Activated CD4-positive, alpha-beta T cell treated with anti-CD3 and anti-CD28 coated beads for 48 hours (primary cell): Measurements from ENCODE around the gene RASGRP2.
A peak's percentile ranks its signal among the peaks of the same experiment; 100 is the strongest.

Experiments
- DNase-seq: peaks from one replicate; pipeline ENCODE4 v3.0.0-alpha.2; 2020

The RASGRP2 gene

GRCh38 chr11:64770120-64770519 is 26.2 kb upstream of the RASGRP2 start:
- DNase-seq: no peak

DNA sequence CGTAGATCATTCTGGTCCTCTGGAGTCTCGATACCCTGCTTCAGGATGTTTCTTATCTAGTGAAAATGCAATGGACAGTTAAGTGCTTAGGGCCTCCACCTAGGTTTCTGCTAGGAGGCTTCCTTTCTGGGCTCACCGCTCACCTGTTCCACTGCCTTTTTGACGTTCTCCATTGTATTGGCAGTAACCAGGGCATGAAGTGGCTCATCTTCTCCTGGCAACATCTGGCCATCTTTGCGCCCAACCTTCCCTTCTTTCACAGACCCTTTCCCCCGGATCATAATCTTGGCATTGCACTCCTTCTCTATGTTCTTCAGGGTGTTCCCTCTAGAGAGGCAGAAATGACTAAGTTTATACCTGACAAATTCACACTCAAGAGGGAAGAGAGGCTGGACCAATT is 25.3 kb upstream of the RASGRP2 start:
- no peak for DNase-seq

- DNase-seq: no peak
These were observed 24.4 kb upstream of the RASGRP2 start for GRCh38 chr11:64768300-64768694.

DNA sequence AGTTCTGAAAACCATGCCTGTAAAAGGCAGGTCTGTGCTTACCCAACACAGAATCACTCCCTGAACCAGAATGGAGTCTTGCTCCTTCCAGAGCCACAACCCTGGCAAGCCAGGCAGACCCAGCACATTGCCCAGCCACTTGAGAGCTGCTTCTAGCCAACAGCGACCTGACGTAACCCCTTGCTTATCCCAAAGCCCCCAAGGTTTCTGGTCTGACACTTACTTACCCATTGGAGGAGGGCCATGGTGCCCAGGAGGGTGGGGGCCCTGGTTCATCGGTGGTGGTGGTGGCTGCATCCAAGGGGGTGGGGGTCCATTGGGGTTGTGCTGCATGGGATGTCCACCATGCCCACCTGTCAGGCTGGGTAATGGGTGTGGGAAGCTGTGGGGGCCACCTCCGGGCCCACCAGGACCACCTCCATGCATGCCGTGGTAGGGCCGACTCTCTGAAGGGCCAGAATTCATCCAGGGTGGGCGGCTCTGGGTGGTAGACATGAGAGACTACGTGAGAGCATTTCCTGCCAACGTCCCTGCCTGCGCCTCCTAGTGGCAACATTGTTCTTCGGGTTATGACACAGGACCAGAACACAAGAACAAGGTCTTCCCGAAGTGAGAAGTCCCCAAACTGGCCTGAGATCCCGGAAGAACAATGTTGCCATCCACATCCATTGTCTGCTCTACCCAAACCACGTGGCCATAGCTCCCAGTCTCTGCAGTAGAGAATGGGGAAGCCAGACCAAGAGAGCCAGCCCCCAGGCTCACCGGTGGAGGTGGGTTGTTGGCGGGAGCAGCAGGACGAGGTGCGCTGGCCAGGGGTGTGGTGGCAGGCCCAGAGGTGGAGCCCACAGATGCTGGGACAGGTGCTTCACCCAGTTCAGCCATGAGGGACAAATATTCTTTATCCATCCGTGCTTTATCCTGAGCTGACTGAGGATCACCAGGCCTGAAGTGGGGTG is 23.7 kb upstream of the RASGRP2 start:
- peak; percentile 89 for DNase-seq

GRCh38 chr11:64766881-64767280 is 22.9 kb upstream of the RASGRP2 start:
- DNase-seq: no peak

- DNase-seq: no peak
These were observed 22.1 kb upstream of the RASGRP2 start for GRCh38 chr11:64765851-64766665.

DNA sequence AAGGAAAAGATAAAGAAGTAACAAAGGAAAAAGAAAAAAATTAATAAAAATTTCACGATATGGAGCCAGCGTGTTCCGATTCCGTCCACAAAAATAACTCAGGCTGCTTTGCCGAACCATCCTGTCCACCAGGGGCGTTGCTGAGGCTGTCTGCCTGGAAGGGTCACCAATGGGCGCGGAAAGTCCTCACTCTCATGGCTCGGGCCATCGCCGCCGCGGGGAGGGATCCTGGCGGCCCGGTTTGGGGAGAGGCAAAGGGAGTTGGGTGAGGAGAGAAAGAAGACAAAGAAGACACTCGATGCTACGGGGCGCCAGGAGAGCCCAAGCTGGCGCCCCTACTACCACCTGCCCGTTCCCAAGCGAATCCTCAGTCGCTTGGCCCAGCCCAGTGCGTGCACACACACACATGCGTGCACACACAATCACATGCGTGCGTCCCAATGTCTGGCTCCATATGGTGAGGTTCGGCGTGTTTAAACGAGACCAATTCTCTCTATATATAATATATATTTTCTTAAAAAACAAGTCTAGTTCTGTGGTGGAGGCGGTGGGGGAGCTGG is 21.4 kb upstream of the RASGRP2 start:
- DNase-seq: no peak

DNA sequence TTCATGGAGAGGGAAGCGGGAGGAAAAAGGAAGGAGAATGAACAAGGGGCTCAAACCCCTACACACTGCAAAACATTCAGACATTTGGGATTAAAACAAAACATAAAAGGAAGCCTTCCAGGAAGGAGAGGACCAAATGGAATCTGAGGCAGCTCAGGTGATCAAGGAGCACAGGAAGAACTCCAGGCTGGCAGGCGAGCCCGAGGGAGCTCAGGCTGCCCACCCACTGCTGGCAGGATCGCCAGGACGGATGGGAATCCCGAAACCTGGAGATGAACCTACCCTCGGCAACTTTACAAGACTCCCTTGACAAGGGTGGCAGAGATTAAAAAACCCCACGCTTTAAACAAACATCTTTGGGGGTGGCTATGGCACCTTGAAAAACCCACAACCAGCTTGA is 20.8 kb upstream of the RASGRP2 start:
- DNase-seq: no peak

GRCh38 chr11:64764040-64764611 is 20.2 kb upstream of the RASGRP2 start:
- DNase-seq: peak; percentile 43

DNA sequence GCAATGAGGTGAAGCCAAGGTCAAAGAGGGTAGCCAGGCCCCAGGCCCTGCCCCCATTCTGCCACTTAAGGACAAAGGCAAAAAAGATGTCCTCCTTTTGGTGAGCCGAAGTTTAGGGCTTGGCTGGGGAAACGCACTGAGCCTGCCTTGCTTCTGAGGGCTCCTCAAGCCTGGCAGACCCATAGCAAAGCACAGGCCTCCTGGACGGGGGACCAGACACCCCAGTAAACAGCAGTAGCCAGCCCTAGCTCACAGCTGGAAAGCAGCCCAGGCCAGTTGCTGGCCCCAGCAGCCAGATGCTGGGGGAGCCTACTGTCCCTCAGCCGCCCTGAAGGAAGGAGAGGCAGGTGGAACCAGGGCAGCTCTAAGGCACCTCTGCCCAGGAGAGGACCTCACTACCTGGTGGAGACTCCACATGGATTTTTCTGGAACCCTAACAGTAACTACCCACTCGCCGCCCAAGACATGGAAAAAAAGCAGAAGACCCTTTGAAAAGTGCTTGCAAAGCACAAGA is 19.6 kb upstream of the RASGRP2 start:
- DNase-seq: no peak

DNA sequence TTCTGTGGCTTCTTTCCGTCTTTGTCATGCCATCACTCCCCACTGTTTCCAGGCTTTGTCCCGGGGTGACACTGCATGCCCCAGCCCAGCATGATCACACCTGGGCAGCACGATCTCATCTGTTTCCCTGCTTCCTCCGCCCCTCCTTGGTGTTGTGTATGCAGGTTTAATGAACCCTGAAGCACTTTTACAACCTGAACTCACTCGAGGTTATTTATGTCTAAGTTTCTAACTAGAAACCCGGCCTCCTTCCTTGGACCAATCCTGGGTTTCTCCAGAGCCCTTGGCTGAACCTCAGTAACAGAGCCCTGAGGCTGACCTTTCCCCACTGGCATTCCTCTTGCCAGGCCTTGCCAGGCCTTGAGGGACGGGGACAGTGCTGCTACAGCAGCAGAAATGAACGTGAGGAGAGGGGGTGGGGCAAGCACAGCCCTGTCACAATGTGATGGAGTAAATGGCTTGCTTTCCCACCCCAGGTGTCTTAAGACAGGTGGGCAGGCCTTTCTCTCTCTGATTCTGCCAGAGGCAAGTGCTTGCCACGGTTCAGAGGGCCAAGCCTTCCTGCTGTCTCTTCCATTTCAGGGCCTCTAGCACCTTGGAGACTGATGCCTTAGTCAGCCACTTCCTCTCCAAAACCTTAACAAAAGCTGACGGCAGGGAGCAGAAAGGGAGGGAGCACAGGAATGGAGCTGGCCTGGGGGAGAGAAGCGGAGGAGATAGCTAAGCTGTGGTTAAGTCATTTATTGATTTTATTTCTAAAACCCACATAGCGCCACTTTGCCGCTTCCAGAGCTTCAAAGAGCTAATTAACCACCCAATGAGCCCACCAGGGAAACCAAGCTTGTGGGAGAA is 19.0 kb upstream of the RASGRP2 start:
- DNase-seq: no peak

DNA sequence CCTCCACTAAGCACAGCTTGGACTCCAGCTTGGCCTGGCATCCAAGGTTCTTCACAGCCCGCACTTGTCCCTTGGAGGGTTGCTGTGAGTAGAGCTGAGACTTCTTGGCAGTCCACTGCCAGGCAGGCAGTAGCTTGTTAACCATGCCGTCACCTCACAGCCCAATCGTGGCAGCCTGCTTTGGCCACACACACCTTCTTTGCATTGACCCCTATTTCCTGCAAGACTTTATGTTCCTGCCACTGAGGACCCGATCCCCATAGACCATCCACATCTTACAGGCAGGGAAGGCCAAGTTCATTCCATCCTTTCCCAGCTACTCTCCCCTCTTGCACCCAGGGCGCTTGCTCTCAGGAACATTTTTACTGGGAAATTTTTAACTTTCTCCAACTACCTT is 18.3 kb upstream of the RASGRP2 start:
- no peak for DNase-seq

DNA sequence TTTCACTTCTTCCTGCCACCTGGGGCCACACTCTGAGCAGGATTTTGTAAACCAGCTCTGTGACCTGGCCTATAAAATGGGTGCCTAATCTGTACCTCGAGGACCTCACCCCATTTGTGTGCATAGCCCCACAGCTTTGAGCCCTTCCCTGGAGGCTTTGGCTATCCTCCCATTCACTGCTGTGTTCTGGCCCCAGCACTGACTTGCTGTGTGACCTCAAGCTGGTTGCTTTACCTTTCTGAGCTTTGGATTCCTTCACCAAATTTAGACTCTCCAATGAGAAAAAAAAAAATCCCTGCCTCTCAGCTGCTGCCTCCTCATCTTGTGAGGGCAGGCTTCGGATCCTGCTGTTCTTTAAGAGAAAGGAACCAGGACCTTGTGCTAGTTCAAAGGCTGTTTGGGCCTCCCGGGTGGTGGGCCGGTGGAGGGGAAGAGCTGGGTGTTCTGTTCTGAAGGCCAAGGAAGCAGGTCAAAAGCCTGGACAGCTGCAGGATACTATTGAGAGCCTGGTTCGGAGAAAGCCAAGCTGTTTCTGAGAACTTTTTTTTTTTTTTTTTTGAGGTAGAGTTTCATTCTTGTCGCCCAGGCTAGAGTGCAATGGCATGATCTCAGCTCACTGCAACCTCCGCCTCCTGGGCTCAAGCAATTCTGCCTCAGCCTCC is 16.9 kb upstream of the RASGRP2 start:
- no peak for DNase-seq

- no peak for DNase-seq
These were observed 16.1 kb upstream of the RASGRP2 start, which contains the start of gene PYGM for GRCh38 chr11:64759722-64760719. Gene PYGM, minus strand, starts transcription at chr11:64759974. Its CDS starts 76 bp downstream, at chr11:64759898.

GRCh38 chr11:64759131-64759721 is 15.3 kb upstream of the RASGRP2 start:
- DNase-seq: no peak

- DNase-seq: no peak
These were observed 14.6 kb upstream of the RASGRP2 start for GRCh38 chr11:64758330-64759079.

GRCh38 chr11:64757549-64758329 is 13.8 kb upstream of the RASGRP2 start:
- no peak for DNase-seq
